Pulmonary artery endothelial cell (primary cell): ENCODE results near the gene TSPAN19. TPM values are rescaled to one million over a fixed set of nuclear protein-coding genes. Genes with fewer than 3 reads are reported as not detected.

Experiments
- DNase-seq: peaks from one replicate; pipeline ENCODE4 v3.0.0-alpha.2; 2011; ENCODE audit warnings: low read depth, low spot score
- total RNA-seq: library from RNA; depleted of rRNA; stranded (reverse); fragments of >200 nt; gene quantifications from 2 replicates; pipeline ENCODE4 v1.2.3, GENCODE V29; 2014

TSPAN19 gene
- total RNA-seq, 1 donor from 2014 or later = 0.07 TPM

DNA sequence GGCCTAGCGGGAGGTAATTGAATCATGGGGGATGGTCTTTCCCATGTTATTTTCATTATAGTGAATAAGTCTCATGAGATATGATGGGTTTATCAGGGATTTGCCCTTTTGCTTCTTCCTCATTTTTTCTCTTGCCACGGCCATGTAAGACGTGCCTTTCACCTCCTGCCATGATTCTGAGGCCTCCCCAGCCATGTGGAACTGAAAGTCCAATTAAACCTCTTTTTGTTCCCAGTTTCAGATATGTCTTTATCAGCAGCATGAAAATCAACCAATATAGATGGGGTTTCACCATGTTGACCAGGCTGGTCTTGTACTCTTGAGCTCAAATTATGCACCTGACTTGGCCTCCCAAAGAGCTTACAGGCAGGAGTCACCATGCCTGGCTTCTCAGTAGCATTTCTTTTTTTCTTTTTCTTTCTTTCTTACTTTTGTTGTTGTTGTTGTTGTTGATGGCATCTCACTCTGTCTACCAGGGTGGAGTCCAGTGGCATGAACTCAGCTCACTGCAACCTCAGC is 33.2 kb downstream of the TSPAN19 start:
- DNase-seq = no peak

GRCh38 chr12:85000729-85001128 is 35.3 kb downstream of the TSPAN19 start:
- DNase-seq = no peak

GRCh38 chr12:84998341-84998740 is 37.7 kb downstream of the TSPAN19 start:
- no peak for DNase-seq

- DNase-seq = no peak
These were observed 39.3 kb downstream of the TSPAN19 start for GRCh38 chr12:84996759-84997158.

DNA sequence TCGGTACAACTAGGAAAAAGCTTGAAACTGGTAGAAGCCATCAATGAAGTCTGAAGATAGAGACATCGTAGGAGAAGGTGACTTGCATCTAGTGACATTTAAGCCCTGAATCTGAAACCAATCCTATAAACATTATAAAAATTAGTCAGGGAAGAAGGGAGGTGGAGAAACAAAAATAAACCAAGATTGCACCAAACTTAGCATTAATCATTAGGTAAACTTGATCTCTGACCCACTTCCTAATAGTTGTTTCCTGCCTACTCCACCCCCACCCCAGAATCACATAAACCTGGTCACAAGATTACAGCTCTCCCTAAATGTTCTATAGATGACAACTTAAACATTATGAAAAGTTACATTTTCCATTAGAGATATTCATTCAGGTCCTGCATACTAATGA is 40.4 kb downstream of the TSPAN19 start:
- no peak for DNase-seq

DNA sequence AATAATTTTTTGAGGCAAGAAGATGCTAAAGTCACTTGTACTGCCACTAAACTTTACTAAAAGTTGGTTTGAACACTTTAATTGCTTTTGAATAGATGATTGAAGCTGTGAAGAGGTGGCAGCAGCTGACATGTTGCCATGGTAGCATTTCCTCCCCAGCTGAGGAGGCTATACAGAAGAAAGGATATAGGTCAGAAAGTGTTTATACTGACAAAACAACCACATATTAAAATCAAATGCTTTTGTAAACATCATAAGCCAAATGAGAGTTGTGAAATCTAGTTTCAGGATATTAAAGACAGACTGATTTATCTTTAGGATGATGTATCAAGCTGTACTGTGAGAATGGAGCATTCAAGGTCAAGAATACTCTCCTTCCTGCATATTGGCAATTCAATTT is 41.7 kb downstream of the TSPAN19 start:
- DNase-seq = no peak

GRCh38 chr12:84986586-84986985 is 49.5 kb downstream of the TSPAN19 start:
- DNase-seq = no peak

GRCh38 chr12:84986117-84986516 is 50.0 kb downstream of the TSPAN19 start:
- no peak for DNase-seq

DNA sequence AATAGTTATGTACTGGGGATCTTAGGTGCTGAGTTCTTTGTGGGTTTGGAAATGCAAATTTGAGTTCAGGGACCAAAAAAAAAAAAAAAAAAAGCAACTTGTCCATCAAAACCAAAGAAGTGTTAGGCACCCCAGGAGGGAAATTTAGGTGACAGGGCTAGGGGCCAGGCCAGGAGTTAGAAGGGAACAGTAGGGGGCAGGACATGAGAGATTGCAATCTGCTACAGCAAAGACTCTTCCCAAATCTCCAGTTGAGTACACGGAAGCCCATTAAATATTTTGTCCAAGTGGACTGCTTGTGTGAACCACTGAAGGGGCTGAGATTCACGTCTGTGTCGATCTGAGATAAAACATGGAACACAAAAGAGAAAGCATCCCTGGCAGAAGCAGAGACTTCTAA is 52.8 kb downstream of the TSPAN19 start:
- DNase-seq = no peak

- DNase-seq = no peak
These were observed 53.2 kb downstream of the TSPAN19 start for GRCh38 chr12:84982888-84983287.

DNA sequence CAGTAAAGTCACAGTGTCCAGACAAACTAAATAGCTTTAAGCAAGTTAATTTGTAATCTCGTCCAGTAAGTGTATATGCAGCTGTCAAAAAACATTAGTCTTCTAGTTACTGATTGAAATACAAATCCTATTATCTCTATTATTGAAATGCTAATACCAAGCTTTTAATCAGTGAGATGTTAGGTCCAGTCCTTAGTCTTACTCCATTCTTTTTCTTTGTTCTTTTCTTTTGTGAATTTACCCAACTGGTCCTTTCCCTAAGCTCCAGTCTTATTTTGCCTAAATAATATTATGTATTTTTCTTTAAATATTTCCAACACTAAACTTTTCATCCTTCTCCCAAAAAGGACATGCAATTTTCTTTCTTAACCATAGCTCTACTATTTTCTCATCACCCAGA is 57.2 kb downstream of the TSPAN19 start:
- no peak for DNase-seq

DNA sequence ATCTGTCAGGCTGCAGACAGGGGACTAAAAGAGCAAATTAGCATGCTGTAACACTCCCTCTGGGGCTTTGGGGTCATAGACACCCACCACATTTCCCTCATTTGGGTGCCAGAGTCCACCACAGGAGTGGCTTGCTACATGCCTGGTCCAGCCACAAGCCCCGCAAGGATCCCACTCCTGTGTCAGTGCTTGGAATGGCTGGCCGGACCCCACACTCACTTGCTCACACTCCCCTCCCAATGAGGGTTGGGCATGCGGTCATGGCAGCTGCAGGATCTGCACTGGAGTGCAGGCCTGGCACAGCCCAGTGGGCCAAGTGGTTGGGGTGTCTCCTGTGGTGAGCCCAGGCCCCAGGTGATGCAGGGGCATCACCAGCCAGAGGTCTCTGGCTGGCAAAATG is 59.9 kb downstream of the TSPAN19 start:
- no peak for DNase-seq

- no peak for DNase-seq
These were observed 61.8 kb downstream of the TSPAN19 start for GRCh38 chr12:84974155-84974815.

GRCh38 chr12:84973026-84973425 is 63.1 kb downstream of the TSPAN19 start:
- DNase-seq = no peak

GRCh38 chr12:84969226-84969625 is 66.9 kb downstream of the TSPAN19 start:
- DNase-seq = no peak

Other genes starting within 250 kb of the TSPAN19 start
- gene SLC6A15, start 123.5 kb downstream of the TSPAN19 start, total RNA-seq = 0.53 and 0.92 TPM in 2 replicates
- gene LRRIQ1, start 74 bp upstream of the TSPAN19 start, total RNA-seq = 0.28 and 0.40 TPM in 2 replicates
- not detected in 2 replicates for gene ALX1, start 243.9 kb upstream of the TSPAN19 start, total RNA-seq